SKM-1 (cell line): ENCODE data around the gene KCNQ1.

ENCODE experiments used
- DNase-seq: peaks from one replicate; lab custom pipeline; 2025; ENCODE audit not compliant: unreplicated experiment; lab: John Stamatoyannopoulos, UW

Gene KCNQ1

GRCh38 chr11:2788168-2789071 lies 343.6 kb downstream of the KCNQ1 start:
- DNase-seq, result no peak

DNA sequence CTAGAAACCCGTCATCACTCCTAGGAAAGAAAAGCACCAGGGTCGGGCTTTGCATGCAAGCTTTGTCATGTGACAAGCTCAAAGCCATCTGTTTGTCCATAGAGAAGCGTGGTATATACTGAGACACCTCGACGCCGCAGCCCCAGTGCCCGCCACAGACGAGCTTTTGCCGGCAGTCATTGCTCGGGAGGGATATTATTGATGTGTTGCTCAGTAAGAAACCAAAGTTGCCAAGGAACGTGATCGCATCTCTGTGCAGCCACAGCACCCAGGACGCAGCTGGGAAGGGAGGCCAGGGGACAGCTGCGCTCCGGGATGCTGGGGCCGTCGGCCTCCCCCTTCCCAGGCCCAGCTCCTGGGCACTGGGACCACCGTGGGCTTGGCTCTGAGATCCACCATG lies 344.5 kb downstream of the KCNQ1 start:
- no peak for DNase-seq

DNA sequence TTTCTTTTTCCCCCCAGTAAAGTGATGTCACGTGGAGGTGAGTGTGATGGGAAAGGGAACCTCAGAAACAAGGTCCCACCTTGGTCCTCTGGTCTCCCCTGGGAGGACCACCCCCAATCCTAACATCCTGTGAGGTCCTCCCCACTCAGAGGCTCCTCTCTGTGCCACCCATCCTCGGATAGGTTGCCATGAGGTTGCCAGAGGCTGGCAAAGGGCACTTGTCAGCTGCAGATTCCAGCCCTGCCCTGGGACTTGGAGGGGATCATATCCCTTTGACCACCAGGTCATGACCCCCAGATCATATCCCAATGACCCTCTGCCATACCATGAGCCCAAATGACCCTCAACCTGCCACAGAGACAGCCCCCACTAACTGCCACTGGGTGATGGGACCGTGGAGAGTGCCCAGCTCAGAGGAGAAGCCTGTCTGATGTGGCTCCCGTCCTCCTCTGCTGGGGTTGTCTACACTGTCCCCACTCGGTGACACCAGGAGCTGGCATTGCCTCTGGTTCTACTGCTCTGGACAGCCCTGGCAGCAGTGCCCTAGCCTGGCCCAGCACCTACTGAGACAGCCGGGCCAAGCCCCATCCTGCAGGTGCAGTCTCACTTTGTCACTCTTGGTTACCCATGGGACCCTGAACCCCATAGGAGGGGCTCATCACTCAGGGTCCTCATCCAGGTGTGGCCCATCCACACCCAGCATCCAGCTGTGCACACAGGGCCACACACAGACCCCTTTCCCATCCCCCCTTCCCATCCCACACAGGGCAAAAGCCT lies 345.2 kb downstream of the KCNQ1 start:
- no peak for DNase-seq

GRCh38 chr11:2790568-2790921 lies 345.7 kb downstream of the KCNQ1 start:
- no peak for DNase-seq

- no peak for DNase-seq
Observed at GRCh38 chr11:2791139-2791520, 346.3 kb downstream of the KCNQ1 start.

GRCh38 chr11:2791521-2792380 lies 346.9 kb downstream of the KCNQ1 start:
- DNase-seq, result no peak

DNA sequence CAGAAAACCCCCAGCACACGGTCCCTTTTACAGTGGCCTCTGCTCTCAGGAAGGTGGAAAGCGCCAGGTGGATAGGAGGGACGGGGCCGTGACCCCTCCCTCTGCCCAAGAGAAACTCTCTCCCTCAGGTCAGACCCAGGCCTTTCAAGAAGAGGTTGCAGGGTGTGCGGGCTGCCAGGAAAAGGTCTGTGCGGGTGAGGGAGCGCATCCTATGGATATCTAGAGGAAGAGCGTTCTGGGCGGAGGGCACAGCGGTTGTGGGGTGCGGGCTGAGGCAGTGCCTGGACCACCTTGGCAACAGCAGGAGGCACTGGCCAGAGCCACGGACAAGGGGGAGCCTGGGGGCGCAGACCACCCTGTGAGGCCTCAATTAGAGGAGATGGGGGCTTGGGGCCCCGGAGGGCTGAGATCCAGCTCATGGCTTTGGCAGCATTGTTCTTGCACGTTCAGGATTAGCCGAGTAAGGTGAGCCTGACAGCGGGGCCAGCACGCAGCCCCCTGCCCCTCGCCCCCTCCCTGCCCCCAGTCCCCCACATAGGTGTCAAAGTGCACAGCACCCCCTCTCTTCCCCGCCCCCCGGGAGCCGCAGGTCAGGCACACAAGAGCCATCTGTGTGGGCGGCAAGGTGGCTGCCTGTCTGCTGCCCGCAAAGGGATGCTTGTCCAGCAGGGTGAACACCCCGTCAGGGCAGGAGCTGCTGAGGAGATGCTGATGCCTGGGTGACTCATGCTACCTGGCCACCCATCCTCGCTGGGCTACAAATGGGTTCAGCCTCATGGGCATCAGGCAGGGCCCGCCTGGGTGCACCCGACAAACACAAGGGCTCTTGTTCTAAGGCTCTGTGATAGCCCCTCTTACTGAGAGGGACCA lies 347.8 kb downstream of the KCNQ1 start:
- no peak for DNase-seq

- no peak for DNase-seq
Observed at GRCh38 chr11:2793701-2794045, 348.9 kb downstream of the KCNQ1 start.

DNA sequence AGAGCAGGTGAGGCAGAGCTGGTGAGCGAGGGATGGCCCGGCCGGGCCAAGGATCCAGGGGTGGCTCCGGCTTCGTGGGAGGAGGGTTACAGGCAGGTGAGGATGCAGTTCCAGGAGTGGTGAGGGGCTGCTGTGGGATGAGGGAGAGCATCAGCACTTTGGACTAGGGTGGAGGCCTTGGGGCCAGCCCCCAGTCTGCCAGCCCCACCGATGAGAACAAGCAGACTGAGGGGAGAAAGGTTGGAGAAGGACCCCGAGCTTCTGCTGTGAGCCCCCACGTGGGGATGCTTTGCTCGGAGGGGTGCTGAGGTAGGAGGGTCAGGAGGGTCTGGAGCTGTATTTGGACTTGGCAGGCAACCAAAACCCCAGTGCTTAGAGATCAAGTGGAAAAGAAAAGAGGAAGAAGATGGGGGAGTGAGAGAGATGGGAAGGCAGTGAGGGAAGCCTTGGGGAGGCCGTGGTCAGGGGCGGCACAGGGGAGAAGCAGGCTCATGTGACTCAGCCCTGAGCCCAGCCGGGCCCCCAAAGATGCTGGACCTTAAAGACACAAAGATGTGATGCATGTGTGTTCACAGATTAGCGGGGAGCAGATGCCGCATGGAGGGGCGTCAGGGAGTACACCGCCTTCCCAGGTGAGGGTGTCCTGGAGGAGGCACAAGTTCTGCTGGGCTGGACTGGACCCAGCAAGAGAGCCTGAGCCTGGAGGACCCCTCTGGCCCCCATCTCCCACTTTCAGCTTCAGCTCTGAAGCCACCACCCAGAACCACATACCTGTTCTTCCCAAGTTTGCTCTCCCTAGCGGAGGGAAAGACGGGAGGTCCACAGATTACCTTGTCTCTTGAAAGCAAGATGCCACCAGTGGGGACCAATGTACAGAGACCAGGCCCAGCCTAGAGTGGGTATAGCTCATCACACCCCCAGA lies 349.5 kb downstream of the KCNQ1 start:
- DNase-seq, result no peak

DNA sequence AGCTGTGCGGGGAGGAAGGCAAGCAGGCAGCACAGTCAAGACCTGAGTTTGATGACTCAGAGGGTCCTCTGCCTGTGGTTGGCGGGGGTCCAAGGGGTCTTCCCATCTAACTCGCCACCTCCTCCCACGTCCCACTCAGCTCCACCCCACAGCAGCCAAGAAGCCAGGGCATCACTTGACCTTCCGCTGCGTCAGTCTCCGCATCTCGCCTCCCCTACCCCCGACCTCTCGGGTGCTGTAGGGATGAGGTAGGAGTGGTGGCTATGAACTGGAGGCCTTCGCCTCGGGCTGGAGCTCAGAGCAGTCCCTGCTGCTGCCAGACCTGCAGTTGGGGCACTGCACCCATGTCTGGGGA lies 350.1 kb downstream of the KCNQ1 start:
- DNase-seq, result no peak

DNA sequence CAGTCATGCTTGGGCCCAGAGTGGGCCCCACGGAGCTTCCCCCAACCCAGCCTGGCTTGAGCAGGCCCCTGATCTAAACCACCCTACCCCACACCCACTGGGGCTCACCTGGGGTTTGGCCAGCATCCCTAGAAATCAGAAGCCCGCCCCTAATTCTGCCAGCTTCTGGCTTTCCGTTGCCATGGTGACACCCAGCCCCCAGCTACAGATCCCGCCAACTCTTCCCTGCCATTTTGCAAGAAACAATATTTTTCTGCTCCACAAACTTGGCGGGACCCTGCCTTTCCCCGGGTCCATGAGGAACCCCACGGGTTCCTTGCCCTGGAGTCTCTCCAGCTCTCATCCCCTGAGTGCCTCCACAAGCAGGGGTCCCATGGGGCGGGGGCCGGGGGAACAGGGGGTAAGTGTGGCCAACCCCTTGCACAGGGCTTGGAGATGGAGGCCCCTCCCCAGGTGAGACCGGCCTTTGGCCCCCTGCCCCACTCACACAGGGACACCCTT lies 350.7 kb downstream of the KCNQ1 start:
- DNase-seq, result no peak

DNA sequence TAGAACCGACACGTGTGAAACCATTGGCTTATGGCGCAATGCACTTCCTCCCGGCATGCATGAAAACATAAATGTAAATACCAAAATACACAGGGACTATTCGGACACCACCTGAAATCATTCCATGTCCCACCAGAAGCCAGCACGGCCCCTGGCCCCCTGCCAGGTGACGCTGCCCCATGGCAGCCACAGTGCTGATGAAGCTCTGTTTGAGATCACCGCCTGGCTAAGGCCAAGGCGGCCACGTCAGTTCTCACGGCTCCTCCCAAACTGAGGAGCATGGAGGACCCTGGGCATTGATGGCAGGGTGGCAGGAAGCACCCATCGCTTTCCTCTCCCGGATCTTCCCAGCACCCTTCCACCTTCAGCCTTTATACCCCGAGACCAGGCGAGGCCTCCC lies 351.3 kb downstream of the KCNQ1 start:
- no peak for DNase-seq

DNA sequence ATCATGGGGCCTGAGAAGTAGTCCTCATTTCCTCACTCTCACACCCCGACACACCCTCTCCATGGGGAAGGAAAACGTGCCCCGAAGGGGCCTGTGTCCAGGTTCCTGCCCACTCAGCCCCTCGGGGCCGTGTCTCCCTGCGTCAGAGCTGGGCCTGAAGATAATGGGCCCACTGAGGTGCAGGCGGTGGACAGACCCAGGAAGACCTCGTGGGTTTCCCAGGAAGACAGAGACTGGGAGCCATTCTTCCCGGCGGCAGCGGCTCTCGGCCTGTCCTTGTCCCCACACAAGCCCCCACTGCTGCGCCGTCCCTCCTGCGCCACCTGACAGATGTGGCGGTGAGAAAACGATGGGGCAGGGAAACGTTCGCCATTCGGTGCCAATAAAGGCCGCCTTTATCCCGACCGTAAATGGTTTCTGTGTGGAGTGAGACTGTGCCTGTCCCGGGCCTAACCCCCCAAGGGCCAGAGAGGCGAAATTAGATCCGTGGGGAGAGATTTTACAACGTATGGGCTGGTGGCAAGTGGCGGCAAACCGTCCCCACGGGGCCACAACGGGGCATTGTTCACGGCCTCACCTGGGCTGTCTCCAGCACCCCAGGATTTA lies 351.8 kb downstream of the KCNQ1 start:
- DNase-seq, result no peak

- no peak for DNase-seq
Observed at GRCh38 chr11:2797121-2797711, 352.4 kb downstream of the KCNQ1 start.

- no peak for DNase-seq
Observed at GRCh38 chr11:2797741-2798361, 353.0 kb downstream of the KCNQ1 start.

- no peak for DNase-seq
Observed at GRCh38 chr11:2798951-2799761, 354.3 kb downstream of the KCNQ1 start.

GRCh38 chr11:2799881-2800654 lies 355.3 kb downstream of the KCNQ1 start:
- DNase-seq, result no peak
